Middle frontal gyrus (tissue), 1 donor: ENCODE measurements around the gene DCTD.

ENCODE experiments used
- DNase-seq: peaks from one replicate; pipeline ENCODE4 v3.0.0-alpha.2; 2015; ENCODE audit warnings: low spot score; ENCODE audit errors: extremely low spot score

The DCTD gene

DNA sequence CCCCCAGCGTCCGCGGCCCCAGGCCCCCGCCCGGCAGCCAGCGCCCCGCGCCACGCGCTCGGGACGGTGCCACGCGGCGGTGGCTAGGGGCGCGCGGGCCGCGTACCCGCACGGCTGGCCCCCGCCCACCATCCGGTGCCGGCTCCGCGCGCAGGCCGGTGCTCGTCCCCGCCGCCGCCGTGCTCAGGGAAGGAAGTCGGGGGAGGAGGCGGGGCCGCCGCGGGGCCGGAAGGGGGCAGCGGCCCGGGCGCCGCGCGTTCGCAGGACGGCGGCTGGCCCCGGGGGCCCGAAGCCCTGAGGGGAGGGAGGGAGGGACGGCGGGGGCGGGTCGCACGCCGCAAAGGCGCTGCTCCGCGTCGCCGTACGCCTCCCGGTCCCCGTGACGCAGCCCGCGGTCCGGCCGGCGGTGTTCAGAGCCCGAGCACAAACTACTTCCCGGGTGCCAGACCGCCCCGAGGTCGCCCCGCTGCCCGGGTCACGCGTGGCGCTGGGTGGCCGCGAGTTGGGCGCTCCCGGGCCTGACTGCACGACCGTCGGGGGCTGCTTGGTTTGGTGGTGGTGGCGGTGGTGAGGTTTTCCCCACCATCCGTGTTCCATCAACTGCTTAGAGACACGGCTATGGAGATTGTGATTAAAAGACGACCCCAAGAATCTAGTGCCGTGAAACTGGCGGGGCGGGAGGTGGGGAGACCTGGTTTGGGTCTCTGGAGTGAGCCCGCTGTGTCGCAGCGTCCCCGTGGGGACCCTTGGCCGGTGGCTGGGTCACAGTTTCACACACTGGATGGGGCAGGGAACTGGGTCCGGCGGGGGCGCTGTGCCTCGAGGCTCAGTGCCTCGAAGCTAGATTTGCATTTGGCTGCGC lies at the start of gene DCTD:
Gene DCTD, minus strand, starts transcription at position 205 of the 862 bp plus-strand sequence. CDS start 1,818 bp downstream, outside the sequence.
- no peak for DNase-seq

DNA sequence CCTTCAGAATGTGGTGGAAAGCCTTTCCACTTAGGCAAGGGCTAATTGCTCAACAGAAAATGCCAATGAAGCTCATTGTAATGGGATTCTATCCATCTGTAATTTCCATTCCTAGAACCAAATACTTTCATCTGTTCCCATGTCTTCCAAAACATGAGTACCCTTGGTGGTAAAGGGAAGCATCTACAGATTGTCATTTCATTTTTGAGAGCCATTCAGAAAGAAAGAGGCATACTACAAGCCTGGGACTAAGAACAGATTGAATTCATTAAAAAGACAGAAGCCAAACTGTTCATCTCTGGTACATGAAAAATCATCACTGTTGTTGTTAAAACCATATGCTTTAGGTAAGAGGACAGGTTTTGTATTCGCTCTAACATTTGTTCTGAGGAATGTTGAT lies 43.6 kb upstream of the DCTD start:
- DNase-seq, result no peak

DNA sequence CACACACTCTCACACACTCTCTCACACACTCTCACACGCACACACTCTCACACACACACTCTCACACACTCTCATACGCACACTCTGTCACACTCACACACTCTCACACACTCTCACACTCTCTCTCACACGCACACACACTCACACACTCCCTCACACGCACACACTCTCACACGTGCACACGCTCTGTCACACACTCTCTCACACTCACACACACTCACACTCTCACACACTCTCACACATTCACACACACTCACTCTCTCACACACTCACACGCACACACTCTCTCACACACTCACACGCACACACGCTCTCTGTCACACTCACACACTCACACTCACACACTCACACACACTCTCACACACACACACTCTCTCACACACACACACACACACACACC lies 43.0 kb upstream of the DCTD start:
- no peak for DNase-seq

DNA sequence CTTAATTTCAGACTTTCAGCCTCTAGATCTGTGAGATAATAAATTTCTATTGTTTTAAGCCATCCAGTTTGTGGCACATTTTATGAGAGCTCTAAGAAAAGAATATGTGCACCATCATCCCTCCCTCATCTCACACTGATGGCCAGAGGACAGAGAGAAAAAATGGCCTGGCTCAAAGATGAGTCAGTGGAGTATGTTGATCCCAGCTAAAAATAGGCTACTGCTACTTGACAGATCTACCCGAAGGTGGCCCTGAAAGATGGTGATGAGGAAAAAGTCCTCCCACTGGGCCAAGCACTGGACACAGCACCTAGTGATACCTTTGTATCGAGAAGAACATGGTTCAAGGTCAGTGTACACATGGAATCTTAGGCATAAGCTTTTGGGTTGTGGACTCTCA lies 38.2 kb upstream of the DCTD start:
- DNase-seq, result no peak

DNA sequence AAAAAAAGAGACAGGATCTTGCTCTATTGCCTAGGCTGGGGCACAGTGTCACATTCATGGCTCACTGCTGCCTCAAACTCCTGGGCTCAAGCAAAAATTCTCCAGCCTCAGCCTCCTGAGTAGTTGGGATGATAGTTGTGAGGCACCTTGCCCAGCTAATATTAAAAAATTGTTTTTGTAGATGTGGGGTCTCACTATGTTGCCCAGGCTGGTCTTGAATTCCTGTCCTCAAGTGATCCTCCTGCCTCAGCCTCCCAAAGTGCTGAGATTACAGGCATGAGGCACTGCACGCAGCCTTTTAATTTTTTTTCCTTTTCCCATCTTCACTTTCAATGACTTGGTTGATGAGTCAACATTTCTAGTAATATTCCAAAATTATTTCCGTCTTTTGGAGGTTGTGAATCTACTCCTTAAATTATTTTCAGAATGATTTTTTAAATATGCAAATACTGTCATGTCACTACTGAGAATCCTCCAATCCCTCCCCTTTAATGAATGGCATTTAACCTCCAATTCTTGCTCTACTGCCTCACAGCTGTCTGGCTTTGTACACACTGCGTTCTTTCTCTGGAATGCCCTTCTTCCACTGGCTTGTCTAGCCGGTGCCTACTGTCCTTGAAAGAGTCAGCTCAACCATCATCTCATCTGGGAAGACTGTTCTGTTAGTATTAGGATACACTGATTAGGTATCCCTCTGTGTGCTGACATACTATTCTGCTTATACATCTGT lies 27.5 kb upstream of the DCTD start:
- no peak for DNase-seq

DNA sequence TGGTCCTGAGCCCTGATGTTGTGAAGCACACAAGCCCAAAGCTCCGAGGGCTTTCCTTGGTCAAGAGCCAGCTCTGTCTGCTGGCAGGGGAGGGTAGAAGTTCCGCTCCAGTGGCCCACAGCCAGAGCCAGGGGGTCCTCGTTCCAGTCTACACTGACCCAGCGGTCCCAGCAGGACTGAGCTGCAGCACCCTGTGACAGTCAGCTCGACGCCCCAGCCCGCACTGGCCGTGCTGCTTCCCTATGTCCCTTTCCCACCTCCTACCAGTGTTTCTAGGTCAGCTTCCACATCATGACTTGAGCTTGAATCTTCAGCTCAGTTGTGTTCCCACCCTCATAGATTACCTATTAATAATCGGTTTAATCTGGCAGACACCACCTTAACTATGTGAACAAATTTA lies 22.5 kb upstream of the DCTD start:
- no peak for DNase-seq

DNA sequence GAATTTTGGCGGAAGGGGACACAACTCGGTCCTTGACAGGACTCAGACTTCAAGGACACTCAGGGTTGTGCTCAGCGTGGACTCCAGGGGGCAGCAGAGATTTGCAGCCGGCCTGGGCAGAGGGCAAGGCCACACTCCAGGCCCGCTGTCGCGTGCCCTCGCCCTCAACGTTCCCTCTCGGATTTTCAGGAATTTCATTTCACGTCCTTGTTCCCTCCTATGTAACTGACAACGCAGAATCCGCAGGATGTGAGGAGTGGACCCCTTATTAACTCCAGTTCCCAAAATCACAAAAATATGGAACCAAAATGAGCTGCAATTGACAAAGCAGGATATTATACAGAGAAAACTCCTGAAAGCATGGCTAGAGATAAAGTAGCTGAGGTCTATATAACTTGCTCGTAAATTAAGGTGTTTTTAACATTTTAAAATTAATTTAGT lies 21.0 kb upstream of the DCTD start:
- no peak for DNase-seq

DNA sequence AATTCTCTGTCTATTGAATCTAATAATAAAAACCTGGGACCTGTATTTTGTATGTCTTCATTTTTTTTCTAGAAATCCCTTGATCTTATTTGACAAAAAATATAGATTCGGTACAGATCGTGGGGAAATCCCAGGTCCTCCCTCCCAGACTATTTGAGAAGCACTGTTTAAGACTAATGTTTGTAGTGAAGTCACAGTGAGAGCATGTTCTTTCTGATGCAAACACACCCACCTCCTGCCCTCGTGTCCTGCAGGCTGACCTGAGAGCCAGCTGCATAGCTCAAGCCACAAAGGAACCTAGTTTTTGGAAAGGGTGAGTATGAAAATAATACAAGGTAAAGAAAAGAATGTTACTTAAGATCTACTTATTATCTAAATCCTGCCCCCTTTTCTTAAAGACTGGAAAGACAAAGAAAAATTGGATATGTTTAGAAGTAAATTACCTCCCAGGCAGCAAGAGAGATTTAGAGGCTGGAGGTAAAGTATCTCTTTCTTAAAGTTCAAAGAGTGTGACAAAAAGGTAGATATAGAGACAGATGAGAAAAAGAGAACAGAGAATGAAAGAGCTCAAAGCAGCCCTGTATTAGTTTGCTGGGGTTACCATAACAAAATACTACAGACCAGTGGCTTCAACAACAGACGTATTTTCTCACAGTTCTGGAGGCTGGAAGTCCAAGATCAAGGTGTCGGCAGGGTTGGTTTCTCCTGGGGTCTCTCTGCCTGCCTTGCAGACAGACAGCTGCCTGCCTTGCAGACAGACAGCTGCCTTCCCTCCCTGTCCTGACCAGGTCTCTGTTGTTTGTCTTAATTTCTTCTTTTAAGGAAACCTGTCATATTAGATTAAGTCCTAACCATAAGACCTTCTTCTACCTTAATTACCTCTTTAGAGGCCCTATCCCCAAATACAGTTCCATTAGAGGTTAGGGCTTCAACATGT lies 20.4 kb upstream of the DCTD start:
- DNase-seq, result no peak

DNA sequence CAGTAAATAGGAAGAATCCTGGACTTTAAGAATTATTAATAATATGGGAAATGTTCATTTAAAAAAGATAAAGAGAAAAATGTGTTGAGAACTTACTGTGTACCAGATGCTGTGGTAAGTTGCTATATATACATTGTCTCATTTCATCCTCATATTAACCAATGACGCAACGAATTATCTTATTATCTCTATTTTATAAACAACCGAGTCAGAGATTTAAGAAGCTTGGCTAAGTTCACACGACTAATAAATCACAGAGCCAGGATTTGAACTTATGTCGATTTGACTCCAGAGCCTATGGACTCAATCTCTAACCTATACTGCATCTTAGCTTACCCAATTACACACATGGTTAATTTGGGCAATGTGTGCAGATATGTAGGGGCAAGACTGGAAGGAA lies 15.5 kb upstream of the DCTD start:
- DNase-seq, result no peak

DNA sequence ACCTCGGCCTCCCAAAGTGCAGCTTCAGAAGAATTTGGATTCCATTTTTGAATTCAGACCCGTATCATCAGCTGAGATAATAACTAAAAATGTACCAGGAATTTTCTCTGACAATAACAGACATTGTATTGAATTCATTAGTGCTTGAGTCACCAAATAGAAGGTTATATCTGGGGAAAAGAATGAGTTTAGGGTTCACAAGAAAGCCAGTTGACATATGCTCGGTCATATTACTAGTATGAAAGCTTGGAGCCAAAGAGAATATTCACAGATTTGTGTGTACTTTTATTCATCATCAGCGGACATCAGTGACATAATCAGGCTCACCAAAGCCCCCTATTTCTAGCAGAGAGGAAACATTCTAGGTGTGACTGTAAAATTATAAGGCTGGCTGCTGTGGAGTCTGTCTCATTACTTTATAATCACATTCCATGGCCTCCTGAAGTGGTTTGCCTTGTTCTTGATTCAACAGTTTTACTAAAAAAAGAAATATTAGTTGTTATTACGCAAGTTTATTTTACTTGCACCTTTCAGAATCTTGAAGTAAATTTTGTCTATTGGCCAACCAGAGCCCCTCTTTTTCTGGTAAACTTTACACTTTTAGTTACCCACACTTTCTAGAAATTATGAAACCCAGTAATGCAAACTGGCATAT lies 14.6 kb upstream of the DCTD start:
- no peak for DNase-seq

DNA sequence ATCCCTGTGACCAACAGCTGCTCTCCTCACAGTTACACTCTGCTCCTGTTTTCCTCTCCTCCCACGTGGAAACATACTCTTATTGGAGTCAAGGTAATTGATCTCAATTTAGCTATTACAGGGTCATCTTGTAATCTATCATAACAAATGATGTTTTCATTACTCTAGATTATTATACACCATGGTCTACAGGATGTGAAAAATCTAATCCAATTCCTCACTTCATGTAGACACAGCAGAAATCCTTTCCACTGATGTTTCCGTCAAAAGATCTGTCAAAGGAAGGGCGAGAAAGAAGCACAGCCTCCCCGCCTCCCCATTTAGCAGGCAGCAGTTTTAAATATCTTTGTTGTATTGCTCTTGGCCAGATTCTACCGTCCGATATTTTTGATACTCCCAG lies 13.7 kb upstream of the DCTD start:
- DNase-seq, result no peak

DNA sequence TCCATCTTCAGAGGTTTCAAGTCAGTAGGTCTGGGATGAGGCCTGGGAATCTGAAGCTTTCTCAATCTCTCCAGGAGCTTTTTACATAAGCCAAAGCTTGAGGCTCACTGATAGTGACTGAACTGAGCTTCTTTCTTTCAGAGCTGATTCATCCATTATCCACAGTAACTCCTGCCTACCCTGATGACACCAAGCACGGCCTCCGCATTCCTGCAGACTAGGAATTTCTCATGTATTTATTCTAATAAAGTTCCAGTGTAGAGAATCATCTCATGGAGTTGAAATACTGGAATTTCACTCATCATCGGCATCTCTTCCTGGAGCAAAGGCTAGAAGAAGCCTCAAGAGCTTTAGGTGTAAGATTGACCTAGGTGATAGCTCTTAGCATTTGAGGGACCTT lies 12.1 kb upstream of the DCTD start:
- DNase-seq, result no peak

DNA sequence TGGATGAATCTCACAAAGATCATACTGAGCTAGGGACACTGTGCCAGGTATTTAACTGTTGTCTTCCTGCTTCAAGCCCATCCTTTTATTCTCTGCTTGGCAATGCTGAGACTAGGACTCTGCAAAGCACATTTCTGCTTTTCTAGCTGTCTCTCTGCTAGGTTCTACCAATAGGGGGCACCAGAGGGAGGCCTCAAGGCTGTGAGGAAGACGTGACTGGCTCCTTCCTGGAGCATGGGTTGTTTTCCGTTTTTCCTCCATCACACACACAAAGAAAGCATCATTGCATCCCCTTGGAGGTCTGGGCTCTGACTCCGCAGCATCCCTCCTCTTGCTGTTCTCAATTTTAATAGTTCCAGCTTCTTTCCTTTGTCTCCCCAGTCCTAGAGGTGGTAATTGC lies 10.9 kb upstream of the DCTD start:
- DNase-seq, result no peak

DNA sequence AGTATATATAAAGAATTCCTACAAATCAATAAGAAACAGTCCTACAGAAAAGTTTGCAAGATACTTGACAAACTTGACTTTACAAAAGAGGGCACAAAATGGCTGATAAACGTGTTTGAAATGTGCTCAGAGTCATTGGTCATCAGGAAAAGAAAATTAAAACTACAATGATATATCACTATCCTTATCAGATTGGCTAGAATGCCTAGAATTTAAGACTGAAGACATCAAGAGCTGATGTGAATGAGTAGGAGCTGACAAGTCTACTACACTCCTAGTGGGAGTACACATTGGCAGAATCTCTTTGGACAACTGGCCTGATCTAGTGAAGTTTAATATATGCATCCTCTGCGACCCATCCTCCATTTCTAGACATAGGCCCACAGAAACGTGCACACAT lies 10.3 kb upstream of the DCTD start:
- DNase-seq, result no peak

DNA sequence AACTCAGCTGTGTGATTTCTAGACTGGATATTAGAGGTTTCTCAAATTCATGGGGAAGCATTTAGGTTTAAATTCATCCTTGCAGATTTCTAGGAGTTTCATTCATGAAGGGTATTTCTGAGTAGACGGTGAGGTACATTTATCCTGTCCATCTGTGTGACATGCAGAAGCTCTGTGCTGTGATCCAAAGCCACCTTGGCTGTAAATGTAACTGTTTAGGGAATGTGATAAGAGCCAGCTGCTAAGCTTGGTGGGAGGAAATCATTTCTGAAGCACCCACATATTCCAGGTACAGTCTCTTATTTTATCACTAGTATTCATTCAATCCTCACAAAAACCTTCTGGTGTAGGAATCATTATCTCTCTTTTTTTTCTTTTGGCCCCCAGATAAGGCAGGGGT lies 8.7 kb upstream of the DCTD start:
- no peak for DNase-seq

DNA sequence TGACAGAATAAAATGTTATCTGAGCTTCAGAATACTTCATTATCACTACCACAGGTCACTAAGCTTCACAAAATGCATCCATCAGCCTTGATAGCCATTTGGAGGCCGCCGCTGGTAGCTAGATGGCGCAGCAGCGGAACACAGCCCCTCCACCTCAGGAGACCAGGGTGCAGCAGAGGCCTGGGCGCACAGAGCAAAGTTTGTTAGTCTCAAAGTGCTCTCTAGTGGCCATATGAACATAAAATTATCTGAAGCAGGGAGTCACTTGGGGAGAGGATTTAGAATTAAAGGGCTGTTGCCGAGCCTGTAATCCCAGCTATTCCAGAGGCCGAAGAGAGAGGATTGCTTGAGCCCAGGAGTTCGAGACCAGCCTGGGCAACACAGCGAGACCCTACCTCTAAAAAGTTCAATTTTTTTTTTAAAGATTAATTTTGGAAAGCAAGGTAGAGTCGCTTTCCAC lies 8.1 kb upstream of the DCTD start:
- peak; percentile 40 for DNase-seq

DNA sequence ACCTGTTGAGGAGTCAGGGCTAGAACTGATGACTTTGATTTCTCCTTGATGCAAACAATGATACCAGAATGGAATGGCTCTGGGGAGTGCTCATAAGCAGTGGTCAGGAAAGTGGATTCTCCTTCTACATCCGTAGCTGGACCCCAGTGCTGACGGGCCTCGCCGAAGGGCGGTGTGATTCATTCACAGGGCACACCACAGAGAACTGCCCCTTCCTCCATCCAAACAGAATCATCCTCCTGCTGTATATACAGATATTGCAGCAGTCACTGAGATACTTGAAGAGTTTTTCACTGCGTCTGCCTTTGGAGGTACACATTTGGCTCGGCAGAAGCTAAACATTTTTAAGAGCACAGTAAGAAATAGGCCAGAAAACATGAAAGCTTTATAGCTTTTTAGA lies 7.3 kb upstream of the DCTD start:
- no peak for DNase-seq

DNA sequence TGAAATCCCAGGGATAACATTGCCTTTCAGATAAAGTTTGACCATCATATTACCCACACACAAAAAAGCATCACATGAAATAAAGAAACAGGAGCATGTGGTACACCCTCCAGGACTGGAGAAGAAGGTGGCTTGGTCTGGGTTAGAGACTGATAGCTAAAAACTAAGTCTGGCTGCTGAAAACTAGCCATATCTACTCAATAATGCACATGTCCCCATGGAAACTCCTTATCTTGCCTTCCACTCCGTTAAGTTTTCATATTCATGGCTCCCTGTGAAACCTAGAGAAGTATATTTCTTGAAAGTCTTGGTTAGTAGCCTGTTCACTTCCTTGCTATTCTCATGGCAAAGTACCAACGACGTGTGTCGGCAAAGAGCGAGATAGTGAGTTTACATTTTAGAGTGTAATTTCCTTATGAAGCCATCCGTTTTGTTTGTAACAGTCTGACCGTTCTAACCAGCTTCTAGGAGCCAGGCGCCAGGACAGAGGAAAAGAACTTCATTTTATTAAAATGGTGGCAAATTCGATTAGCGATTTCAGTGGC lies 6.7 kb upstream of the DCTD start:
- DNase-seq, result no peak

DNA sequence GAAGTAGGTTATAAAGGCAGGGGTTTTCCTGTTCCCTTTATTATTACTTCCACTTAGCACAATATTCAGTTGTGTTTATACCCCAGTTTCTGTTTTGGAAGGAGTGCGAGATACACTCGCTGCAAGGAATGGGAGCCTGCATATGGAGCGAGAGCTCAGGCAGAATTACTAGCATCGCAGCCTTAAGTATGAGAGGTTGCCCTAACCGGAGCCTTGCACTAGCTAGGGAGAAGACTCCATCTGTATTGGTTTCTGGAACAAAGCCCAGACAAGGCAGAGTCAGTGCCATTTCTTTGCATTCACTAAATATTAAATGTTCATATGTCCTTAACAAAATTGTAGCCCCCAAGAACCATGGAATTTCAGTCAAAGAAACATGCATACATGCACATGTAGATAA lies 6.2 kb upstream of the DCTD start:
- DNase-seq, result no peak

DNA sequence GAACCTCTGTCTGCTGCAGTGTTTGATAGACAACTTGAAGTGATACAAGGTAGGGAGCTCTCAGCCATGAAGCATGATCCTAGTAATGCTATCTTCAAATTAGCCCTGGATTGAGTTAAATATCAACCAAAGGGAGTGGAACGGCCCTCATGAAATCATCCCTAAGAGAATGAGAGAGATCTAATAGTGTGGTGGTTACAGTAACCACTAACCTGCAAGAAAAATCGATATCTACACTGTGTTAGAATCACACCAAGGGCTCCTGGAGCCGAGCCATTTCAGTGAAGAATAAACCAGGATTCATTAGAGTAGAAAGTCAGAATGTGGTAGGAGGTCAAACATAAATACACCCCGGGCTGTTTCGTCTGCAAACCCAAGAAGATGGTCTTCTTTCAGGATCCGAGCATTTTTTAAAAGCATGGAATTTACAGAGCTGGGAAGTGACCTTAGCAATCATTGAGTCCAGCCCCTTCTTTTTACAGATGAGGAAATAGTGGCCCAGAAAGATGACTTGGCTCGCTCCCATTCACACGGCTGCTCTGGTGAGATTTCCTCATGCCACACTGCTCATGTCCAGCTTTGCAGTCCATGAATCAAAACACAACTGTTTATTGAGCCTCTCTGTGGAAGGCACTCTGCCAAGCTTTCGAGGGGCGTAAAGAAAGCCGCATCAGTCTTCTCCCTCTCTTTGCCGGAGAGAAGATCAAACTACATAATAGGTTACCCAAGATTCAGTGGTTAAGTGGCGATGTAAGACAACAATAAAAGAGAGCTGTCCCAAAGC lies 5.5 kb upstream of the DCTD start:
- DNase-seq, result no peak
